Measurements from ENCODE around the gene CYB5D1.

CYB5D1 gene

GRCh38 chr17:7844292-7845154 is 13.3 kb upstream of the CYB5D1 start:
- peak; percentile 90 for DNase-seq (ENCODE audit: low spot score)

GRCh38 chr17:7845359-7846062 is 12.3 kb upstream of the CYB5D1 start:
- no peak for DNase-seq (ENCODE audit: low spot score)

GRCh38 chr17:7846063-7846735 is 11.6 kb upstream of the CYB5D1 start:
- DNase-seq (ENCODE audit: low spot score): peak; percentile 37

- peak; percentile 57 for DNase-seq (ENCODE audit: low spot score)
These were observed 10.8 kb upstream of the CYB5D1 start for GRCh38 chr17:7846765-7847661.

DNA sequence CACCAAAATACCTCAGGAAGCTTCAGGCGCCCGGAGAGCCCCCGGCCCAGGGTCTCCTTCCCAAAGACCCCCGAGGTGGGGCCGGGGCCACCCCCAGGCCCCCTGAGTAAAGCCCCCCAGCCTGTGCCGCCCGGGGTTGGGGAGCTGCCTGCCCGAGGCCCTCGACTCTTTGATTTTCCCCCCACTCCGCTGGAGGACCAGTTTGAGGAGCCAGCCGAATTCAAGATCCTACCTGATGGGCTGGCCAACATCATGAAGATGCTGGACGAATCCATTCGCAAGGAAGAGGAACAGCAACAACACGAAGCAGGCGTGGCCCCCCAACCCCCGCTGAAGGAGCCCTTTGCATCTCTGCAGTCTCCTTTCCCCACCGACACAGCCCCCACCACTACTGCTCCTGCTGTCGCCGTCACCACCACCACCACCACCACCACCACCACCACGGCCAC is 9.6 kb upstream of the CYB5D1 start:
- DNase-seq (ENCODE audit: low spot score): peak; percentile 61

DNA sequence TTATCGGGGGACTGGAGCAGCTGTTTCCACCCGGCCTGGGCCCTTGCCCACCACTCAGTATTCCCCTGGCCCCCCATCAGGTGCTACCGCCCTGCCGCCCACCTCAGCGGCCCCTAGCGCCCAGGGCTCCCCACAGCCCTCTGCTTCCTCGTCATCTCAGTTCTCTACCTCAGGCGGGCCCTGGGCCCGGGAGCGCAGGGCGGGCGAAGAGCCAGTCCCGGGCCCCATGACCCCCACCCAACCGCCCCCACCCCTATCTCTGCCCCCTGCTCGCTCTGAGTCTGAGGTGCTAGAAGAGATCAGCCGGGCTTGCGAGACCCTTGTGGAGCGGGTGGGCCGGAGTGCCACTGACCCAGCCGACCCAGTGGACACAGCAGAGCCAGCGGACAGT is 9.1 kb upstream of the CYB5D1 start:
- DNase-seq (ENCODE audit: low spot score): peak; percentile 53

DNA sequence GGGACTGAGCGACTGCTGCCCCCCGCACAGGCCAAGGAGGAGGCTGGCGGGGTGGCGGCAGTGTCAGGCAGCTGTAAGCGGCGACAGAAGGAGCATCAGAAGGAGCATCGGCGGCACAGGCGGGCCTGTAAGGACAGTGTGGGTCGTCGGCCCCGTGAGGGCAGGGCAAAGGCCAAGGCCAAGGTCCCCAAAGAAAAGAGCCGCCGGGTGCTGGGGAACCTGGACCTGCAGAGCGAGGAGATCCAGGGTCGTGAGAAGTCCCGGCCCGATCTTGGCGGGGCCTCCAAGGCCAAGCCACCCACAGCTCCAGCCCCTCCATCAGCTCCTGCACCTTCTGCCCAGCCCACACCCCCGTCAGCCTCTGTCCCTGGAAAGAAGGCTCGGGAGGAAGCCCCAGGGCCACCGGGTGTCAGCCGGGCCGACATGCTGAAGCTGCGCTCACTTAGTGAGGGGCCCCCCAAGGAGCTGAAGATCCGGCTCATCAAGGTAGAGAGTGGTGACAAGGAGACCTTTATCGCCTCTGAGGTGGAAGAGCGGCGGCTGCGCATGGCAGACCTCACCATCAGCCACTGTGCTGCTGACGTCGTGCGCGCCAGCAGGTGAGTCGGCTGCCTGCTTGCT is 8.6 kb upstream of the CYB5D1 start:
- DNase-seq (ENCODE audit: low spot score): peak; percentile 55

- DNase-seq (ENCODE audit: low spot score): peak; percentile 42
These were observed 7.9 kb upstream of the CYB5D1 start for GRCh38 chr17:7849751-7850504.

GRCh38 chr17:7850701-7851437 is 6.9 kb upstream of the CYB5D1 start:
- peak; percentile 63 for DNase-seq (ENCODE audit: low spot score)

DNA sequence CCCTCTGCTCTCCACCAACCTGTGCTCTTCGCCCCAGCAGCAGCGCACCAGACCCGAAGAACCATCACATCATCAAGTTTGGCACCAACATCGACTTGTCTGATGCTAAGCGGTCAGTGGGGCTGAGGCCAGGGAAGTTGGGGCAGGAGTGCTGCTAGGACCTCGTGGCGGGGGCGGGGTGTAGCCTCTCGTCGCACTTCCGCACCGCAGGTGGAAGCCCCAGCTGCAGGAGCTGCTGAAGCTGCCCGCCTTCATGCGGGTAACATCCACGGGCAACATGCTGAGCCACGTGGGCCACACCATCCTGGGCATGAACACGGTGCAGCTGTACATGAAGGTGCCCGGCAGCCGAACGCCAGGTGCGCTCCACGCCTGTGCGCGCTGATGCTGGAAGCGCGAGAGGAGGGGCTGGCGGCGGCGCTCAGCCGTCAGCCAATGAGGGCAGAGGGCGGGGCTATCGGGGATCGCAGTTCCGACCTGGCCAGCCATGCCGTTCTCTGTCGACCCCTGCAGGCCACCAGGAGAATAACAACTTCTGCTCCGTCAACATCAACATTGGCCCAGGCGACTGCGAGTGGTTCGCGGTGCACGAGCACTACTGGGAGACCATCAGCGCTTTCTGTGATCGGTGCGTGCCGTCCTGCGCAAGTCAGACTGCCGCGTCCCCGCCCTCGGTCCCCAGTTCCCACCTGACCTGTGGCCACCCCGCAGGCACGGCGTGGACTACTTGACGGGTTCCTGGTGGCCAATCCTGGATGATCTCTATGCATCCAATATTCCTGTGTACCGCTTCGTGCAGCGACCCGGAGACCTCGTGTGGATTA is 6.2 kb upstream of the CYB5D1 start:
- DNase-seq (ENCODE audit: low spot score): peak; percentile 92

- DNase-seq (ENCODE audit: low spot score): no peak
These were observed 5.5 kb upstream of the CYB5D1 start for GRCh38 chr17:7852262-7852670.

- no peak for DNase-seq (ENCODE audit: low spot score)
These were observed 4.7 kb upstream of the CYB5D1 start for GRCh38 chr17:7852919-7853690.

- peak; percentile 60 for DNase-seq (ENCODE audit: low spot score)
These were observed 4.1 kb upstream of the CYB5D1 start for GRCh38 chr17:7853691-7854038.

DNA sequence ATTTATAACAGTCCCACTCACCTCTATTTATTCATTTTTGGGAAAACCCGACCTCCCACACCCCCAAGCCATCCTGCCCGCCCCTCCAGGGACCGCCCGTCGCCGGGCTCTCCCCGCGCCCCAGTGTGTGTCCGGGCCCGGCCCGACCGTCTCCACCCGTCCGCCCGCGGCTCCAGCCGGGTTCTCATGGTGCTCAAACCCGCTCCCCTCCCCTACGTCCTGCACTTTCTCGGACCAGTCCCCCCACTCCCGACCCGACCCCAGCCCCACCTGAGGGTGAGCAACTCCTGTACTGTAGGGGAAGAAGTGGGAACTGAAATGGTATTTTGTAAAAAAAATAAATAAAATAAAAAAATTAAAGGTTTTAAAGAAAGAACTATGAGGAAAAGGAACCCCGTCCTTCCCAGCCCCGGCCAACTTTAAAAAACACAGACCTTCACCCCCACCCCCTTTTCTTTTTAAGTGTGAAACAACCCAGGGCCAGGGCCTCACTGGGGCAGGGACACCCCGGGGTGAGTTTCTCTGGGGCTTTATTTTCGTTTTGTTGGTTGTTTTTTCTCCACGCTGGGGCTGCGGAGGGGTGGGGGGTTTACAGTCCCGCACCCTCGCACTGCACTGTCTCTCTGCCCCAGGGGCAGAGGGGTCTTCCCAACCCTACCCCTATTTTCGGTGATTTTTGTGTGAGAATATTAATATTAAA is 3.6 kb upstream of the CYB5D1 start:
- DNase-seq (ENCODE audit: low spot score): peak; percentile 46

DNA sequence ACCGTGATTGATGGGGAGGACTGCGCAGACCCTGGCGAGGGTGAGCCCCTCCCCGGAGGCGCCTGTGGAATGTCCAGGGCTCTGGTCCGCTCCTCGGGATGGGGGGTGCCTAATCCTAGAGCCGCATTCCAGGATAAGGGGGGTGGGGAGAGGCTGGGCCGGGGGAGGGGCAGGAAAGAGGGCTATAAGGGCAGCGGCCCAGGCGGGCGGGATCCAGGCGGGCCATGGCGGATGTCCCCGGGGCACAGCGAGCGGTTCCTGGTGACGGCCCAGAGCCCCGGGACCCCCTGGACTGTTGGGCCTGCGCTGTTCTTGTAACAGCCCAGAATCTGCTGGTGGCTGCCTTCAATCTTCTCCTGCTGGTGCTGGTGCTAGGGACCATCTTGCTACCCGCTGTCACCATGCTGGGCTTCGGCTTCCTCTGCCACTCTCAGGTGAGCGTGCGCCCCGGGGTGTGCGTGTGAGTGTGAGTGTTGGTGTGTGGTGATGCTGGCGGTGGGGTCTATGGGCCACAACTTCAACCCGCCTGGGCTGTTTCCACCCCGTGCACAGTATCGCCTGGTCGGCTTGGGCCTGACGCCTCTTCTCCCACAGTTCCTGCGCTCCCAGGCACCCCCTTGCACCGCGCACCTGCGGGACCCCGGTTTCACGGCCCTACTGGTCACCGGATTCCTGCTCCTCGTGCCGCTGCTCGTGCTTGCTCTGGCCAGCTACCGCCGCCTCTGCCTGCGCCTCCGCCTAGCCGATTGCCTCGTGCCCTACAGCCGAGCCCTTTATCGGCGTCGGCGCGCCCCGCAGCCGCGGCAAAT is 2.7 kb upstream of the CYB5D1 start, which contains the start of gene TMEM88:
Gene TMEM88 (plus strand): TSS at position 216 of the 809 bp plus-strand sequence. CDS start 9 bp downstream, at position 225.
- DNase-seq (ENCODE audit: low spot score): peak; percentile 67

DNA sequence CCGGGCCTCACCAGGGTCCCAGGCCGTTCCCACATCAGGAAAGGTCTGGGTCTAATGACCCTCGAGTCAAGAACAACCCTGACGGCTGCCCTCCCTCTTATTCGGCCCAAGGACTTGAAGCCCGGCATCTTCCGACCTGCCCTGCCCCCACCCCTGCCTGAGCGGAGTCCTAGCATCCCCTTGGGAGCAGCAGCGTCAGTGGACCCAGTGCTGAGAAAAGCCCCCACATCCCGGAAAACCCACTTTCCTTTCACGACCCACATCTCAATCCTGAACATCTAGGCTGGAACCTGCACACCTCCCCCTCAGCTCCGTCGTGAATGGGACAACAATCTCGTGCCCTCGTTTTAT is 2.2 kb upstream of the CYB5D1 start:
- DNase-seq (ENCODE audit: low spot score): no peak

All from left forelimb (tissue), 1 donor.